Mesenchymal stem cell (in vitro differentiated cells and primary cell): Measurements from ENCODE around the gene SESN1.
A peak's percentile ranks its signal among the peaks of the same experiment; 100 is the strongest.

Source experiments
- DNase-seq: peaks from one replicate; pipeline ENCODE4 v3.0.0-alpha.2; 2013
- H2AFZ ChIP-seq: one replicate; pipeline ENCODE4 v1.6.1; 2013; ENCODE audit warnings: low read depth, mild to moderate bottlenecking, control low read depth, inconsistent platforms, low read length, moderate library complexity
- H2AK5ac ChIP-seq: 2 replicates; pipeline ENCODE4 v1.6.1; 2013; ENCODE audit warnings: low read length, moderate library complexity, mild to moderate bottlenecking, inconsistent platforms; ENCODE audit not compliant: severe bottlenecking
- H2BK120ac ChIP-seq: one replicate; pipeline ENCODE4 v1.6.1; 2013; ENCODE audit warnings: low read depth, mild to moderate bottlenecking, inconsistent platforms, low read length, moderate library complexity
- H2BK12ac ChIP-seq, 2 experiments: one replicate each; pipeline ENCODE4 v1.6.1; 2013; ENCODE audit warnings: inconsistent platforms in 2 of 2, low read length in 2 of 2, mild to moderate bottlenecking in 2 of 2, moderate library complexity in 2 of 2, control low read depth in 1 of 2
- H2BK15ac ChIP-seq: one replicate; pipeline ENCODE4 v1.6.1; 2013; ENCODE audit warnings: mild to moderate bottlenecking, low read depth, inconsistent platforms; ENCODE audit not compliant: poor library complexity, severe bottlenecking
- H2BK5ac ChIP-seq: 2 replicates; pipeline ENCODE4 v1.6.1; 2013; ENCODE audit warnings: low read depth, mild to moderate bottlenecking, low read length, control low read depth, inconsistent platforms; ENCODE audit not compliant: poor library complexity, severe bottlenecking
- H3K14ac ChIP-seq, 2 experiments: one replicate each; pipeline ENCODE4 v1.6.1; 2013; ENCODE audit warnings: inconsistent platforms in 2 of 2, low read length in 2 of 2, control low read depth in 1 of 2, mild to moderate bottlenecking in 1 of 2, moderate library complexity in 1 of 2
- H3K18ac ChIP-seq, 2 experiments: one replicate each; pipeline ENCODE4 v1.6.1; 2013; ENCODE audit warnings: inconsistent platforms in 2 of 2, low read length in 2 of 2, control low read depth in 1 of 2, low read depth in 1 of 2, mild to moderate bottlenecking in 1 of 2
- H3K23ac ChIP-seq, 2 experiments: one replicate each; pipeline ENCODE4 v1.6.1; 2013; ENCODE audit warnings: inconsistent platforms in 2 of 2, low read length in 2 of 2, mild to moderate bottlenecking in 2 of 2, moderate library complexity in 2 of 2, control low read depth in 1 of 2
- H3K27ac ChIP-seq: 2 replicates; pipeline ENCODE4 v1.5.1; 2013; ENCODE audit warnings: mild to moderate bottlenecking, moderate library complexity, low read length, control low read depth, inconsistent platforms; ENCODE audit not compliant: poor library complexity, severe bottlenecking
- H3K27me3 ChIP-seq, 2 experiments: 2 replicates each; pipeline versions ENCODE4 v1.6.1 to v1.7.0; 2013; ENCODE audit warnings: low read length in 2 of 2, mild to moderate bottlenecking in 2 of 2, moderate library complexity in 2 of 2, control low read depth in 1 of 2, inconsistent platforms in 1 of 2; ENCODE audit not compliant: control insufficient read depth in 1 of 2, insufficient read depth in 1 of 2
- H3K36me3 ChIP-seq, 2 experiments: 2 replicates each; pipeline versions ENCODE4 v1.6.1 to v1.7.0; 2013; ENCODE audit warnings: low read length in 2 of 2, control low read depth in 1 of 2, inconsistent platforms in 1 of 2, low read depth in 1 of 2, mild to moderate bottlenecking in 1 of 2; ENCODE audit not compliant: insufficient read depth in 2 of 2, control insufficient read depth in 1 of 2
- H3K4ac ChIP-seq, 2 experiments: one replicate each; pipeline ENCODE4 v1.6.1; 2013; ENCODE audit warnings: inconsistent platforms in 2 of 2, low read length in 2 of 2, mild to moderate bottlenecking in 2 of 2, moderate library complexity in 2 of 2, control low read depth in 1 of 2, low read depth in 1 of 2
- H3K4me1 ChIP-seq: 2 replicates; pipeline ENCODE4 v1.6.1; 2013; ENCODE audit warnings: low read depth, low read length, control low read depth; ENCODE audit not compliant: control insufficient read depth, insufficient read depth
- H3K4me2 ChIP-seq: 2 replicates; pipeline ENCODE4 v1.6.1; 2013; ENCODE audit warnings: low read length, mild to moderate bottlenecking, inconsistent platforms; ENCODE audit not compliant: poor library complexity, severe bottlenecking
- H3K4me3 ChIP-seq, 2 experiments: 2 replicates each; pipeline versions ENCODE4 v1.5.1 to v1.7.0; 2013; ENCODE audit warnings: low read length in 2 of 2, mild to moderate bottlenecking in 2 of 2, control low read depth in 1 of 2, low read depth in 1 of 2; ENCODE audit not compliant: insufficient read depth in 1 of 2
- H3K79me1 ChIP-seq: replicated peaks from 2 replicates; pipeline ENCODE4 v1.6.1; 2013; ENCODE audit warnings: mild to moderate bottlenecking, control low read depth, low read length, inconsistent platforms; ENCODE audit not compliant: poor library complexity, severe bottlenecking
- H3K9ac ChIP-seq: 2 replicates; pipeline ENCODE4 v1.7.0; 2013; ENCODE audit warnings: mild to moderate bottlenecking, low read length, moderate library complexity
- H3K9me3 ChIP-seq: 2 replicates; pipeline ENCODE4 v1.7.0; 2013; ENCODE audit warnings: mild to moderate bottlenecking, low read length; ENCODE audit not compliant: control insufficient read depth
- H4K8ac ChIP-seq: one replicate; pipeline ENCODE4 v1.6.1; 2013; ENCODE audit warnings: inconsistent platforms, mild to moderate bottlenecking, low read length, moderate library complexity
- H4K91ac ChIP-seq: one replicate; pipeline ENCODE4 v1.6.1; 2013; ENCODE audit warnings: mild to moderate bottlenecking, low read length, inconsistent platforms
- WGBS: methylation state at CpG from one replicate; pipeline ENCODE4 v1.1.7; 2013; ENCODE audit warnings: mixed read lengths; 5-methylcytosine and 5-hydroxymethylcytosine counted together

Gene SESN1

GRCh38 chr6:109059571-109060021 lies 35.0 kb downstream of the SESN1 start:
- Histone ChIP-seq H3K4ac (no peak overlapping the region), H2BK12ac (no peak overlapping the region)
- DNase-seq, result peak; percentile 15

GRCh38 chr6:109059153-109059552 lies 35.5 kb downstream of the SESN1 start:
- no peak overlapping the region for H2AK5ac ChIP-seq
- WGBS, result 81% methylated on average over 2 of the region's 3 CpGs
- H3K27ac ChIP-seq, result no peak overlapping the region
- no peaks in the 10 kb centered on the region for H3K27me3 ChIP-seq
- no peak overlapping the region for H2BK12ac ChIP-seq
- no peak overlapping the region for H3K4ac ChIP-seq
- H3K4me1 ChIP-seq, result peaks cover 3% of the 10 kb centered on the region
- H3K4me2 ChIP-seq, result no peak overlapping the region
- no peak overlapping the region for H3K14ac ChIP-seq
- no peak overlapping the region for H4K91ac ChIP-seq
- H2BK15ac ChIP-seq, result no peak overlapping the region
- no peak overlapping the region for H4K8ac ChIP-seq
- H3K18ac ChIP-seq, result no peak overlapping the region
- H2BK120ac ChIP-seq, result no peak overlapping the region
- DNase-seq, result no peak
- peaks cover 18% of the 10 kb centered on the region for H3K79me1 ChIP-seq
- H2AFZ ChIP-seq, result no peak overlapping the region
- H3K36me3 ChIP-seq, result no peaks in the 10 kb centered on the region
- H3K9me3 ChIP-seq, result no peaks in the 10 kb centered on the region
- H3K4me3 ChIP-seq, result no peak overlapping the region
- no peak overlapping the region for H3K23ac ChIP-seq
- peak overlapping the region; percentile 25 for H3K9ac ChIP-seq
- H2BK5ac ChIP-seq, result no peak overlapping the region

More at GRCh38 chr6:109059571-109060021, 35.0 kb downstream of the SESN1 start:
- Histone ChIP-seq H4K91ac (no peak overlapping the region), H3K9me3 (no peaks in the 10 kb centered on the region), H4K8ac (no peak overlapping the region), H3K4me1 (peaks cover 3% of the 10 kb centered on the region), H3K4me3 (no peak overlapping the region), H3K4me2 (no peak overlapping the region), H2BK15ac (no peak overlapping the region), H2BK5ac (no peak overlapping the region), H2BK120ac (no peak overlapping the region), H2AFZ (no peak overlapping the region), H3K23ac (no peak overlapping the region), H3K9ac (peak overlapping the region; percentile 25), H3K27ac (no peak overlapping the region), H3K14ac (no peak overlapping the region), H3K79me1 (peaks cover 18% of the 10 kb centered on the region), H3K18ac (no peak overlapping the region), H3K27me3 (no peaks in the 10 kb centered on the region), H3K36me3 (no peaks in the 10 kb centered on the region), H2AK5ac (no peak overlapping the region)
- 88% methylated on average over 3 of the region's 4 CpGs for WGBS

GRCh38 chr6:109058620-109059019 lies 36.0 kb downstream of the SESN1 start:
- Histone ChIP-seq H3K9me3 (no peaks in the 10 kb centered on the region), H2BK15ac (no peak overlapping the region), H3K36me3 (no peaks in the 10 kb centered on the region), H3K4me3 (no peak overlapping the region), H3K4me1 (peaks cover 3% of the 10 kb centered on the region), H3K14ac (no peak overlapping the region), H2BK12ac (no peak overlapping the region), H2BK120ac (no peak overlapping the region), H3K18ac (no peak overlapping the region), H2AFZ (no peak overlapping the region), H4K8ac (no peak overlapping the region), H3K27ac (no peak overlapping the region), H3K9ac (no peak overlapping the region), H3K27me3 (no peaks in the 10 kb centered on the region), H2BK5ac (no peak overlapping the region), H3K23ac (no peak overlapping the region), H3K79me1 (peaks cover 18% of the 10 kb centered on the region), H2AK5ac (no peak overlapping the region), H3K4me2 (no peak overlapping the region), H3K4ac (no peak overlapping the region), H4K91ac (no peak overlapping the region)
- no peak for DNase-seq
- WGBS, result no CpG with 5 or more reads among the region's 2 CpGs

- H3K18ac ChIP-seq, result no peak overlapping the region
- H2BK5ac ChIP-seq, result no peak overlapping the region
- H3K79me1 ChIP-seq, result peaks cover 15% of the 10 kb centered on the region
- no peaks in the 10 kb centered on the region for H3K27me3 ChIP-seq
- no peak overlapping the region for H3K4me2 ChIP-seq
- no peak overlapping the region for H3K9ac ChIP-seq
- H2BK12ac ChIP-seq, result no peak overlapping the region
- H3K4me3 ChIP-seq, result no peak overlapping the region
- no peak overlapping the region for H3K23ac ChIP-seq
- H3K27ac ChIP-seq, result no peak overlapping the region
- DNase-seq, result no peak
- H3K14ac ChIP-seq, result no peak overlapping the region
- H3K4ac ChIP-seq, result no peak overlapping the region
- H2AFZ ChIP-seq, result no peak overlapping the region
- no peak overlapping the region for H4K8ac ChIP-seq
- no peak overlapping the region for H2BK120ac ChIP-seq
- H3K36me3 ChIP-seq, result no peaks in the 10 kb centered on the region
- no peak overlapping the region for H4K91ac ChIP-seq
- H2AK5ac ChIP-seq, result no peak overlapping the region
- H3K4me1 ChIP-seq, result peaks cover 2% of the 10 kb centered on the region
- no peaks in the 10 kb centered on the region for H3K9me3 ChIP-seq
- H2BK15ac ChIP-seq, result no peak overlapping the region
Observed at GRCh38 chr6:109056661-109057060, 38.0 kb downstream of the SESN1 start.
